ENCODE results near the gene XYLT2.

The XYLT2 gene

DNA sequence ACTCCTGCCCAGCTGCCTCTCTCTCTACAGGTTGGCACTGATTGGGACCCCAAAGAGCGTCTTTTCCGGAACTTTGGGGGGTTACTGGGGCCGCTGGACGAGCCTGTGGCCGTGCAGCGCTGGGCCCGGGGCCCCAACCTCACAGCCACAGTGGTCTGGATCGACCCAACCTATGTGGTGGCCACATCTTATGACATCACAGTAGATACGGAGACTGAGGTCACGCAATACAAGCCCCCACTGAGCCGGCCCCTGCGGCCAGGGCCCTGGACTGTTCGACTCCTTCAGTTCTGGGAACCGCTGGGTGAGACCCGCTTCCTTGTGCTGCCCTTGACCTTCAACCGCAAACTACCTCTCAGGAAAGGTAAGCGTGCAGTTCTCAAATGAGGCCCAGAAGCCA lies 12.3 kb downstream of the XYLT2 start:
- Histone ChIP-seq H3K36me3 (ENCODE audit: control insufficient read depth in 2 of 2, insufficient read depth in 2 of 2, low read length in 2 of 2) (peaks cover 26 to 41% of the 10 kb centered on the region in 2 donors), H3K27ac (ENCODE audit: low read length) (no peak overlapping the region)

DNA sequence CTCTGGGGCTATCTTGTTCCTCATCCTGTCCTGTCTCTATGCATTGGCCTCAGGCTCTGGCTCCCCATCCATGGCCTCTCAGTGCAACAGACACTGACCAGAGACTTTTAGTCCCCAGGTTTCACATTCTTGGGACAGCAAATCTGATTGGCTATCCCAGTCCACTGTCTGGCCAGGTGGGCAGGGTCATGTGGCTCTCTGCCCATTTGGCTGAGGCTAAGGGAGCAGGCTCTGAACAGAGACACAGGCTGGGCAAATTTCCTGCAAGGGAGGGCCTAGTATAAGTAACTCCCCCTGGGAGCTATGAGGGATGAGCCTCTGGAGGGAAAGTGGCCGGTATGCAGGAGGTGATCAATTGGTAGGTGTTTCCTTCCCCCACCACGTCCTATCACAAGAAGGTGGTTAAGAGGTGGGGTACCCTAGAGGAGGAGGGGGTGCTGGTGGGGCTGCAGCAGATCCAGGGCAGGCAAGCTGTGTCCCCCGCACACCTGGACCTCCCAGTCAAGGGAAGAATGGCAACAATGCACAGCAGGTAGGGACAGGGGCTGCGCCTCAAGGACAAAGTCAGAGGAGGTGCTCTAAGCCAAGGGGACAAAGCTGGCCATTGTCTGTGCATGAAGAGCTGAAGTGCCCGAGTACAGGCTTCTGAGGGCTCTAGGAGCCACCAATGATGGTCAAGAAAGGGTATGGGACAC lies 13.2 kb downstream of the XYLT2 start:
- H3K9me3 ChIP-seq (ENCODE audit: control insufficient read depth in 2 of 2, low read length in 2 of 2), result no peaks in the 10 kb centered on the region
- H3K4me1 ChIP-seq (ENCODE audit: control insufficient read depth, insufficient read depth, low read length), result peaks cover 11% of the 10 kb centered on the region
- H3K4me3 ChIP-seq (ENCODE audit: low read length in 2 of 2), result no peak overlapping the region
- H3K27ac ChIP-seq (ENCODE audit: low read length), result no peak overlapping the region
- H3K9ac ChIP-seq (ENCODE audit: low read length in 2 of 2), result no peak overlapping the region
- peaks cover 26 to 38% of the 10 kb centered on the region in 2 donors for H3K36me3 ChIP-seq (ENCODE audit: control insufficient read depth in 2 of 2, insufficient read depth in 2 of 2, low read length in 2 of 2)
- H3K27me3 ChIP-seq (ENCODE audit: control insufficient read depth in 1 of 2, insufficient read depth in 2 of 2, low read length in 2 of 2), result no peaks in the 10 kb centered on the region

More for the DNA sequence above, 12.3 kb downstream of the XYLT2 start:
- Histone ChIP-seq H3K9ac (ENCODE audit: low read length in 2 of 2) (no peak overlapping the region), H3K4me3 (ENCODE audit: low read length in 2 of 2) (no peak overlapping the region), H3K27me3 (ENCODE audit: control insufficient read depth in 1 of 2, insufficient read depth in 2 of 2, low read length in 2 of 2) (no peaks in the 10 kb centered on the region), H3K4me1 (ENCODE audit: control insufficient read depth, insufficient read depth, low read length) (peaks cover 6% of the 10 kb centered on the region), H3K9me3 (ENCODE audit: control insufficient read depth in 2 of 2, low read length in 2 of 2) (no peaks in the 10 kb centered on the region)

- Histone ChIP-seq H3K27ac (ENCODE audit: low read length) (no peak overlapping the region), H3K27me3 (ENCODE audit: control insufficient read depth in 1 of 2, insufficient read depth in 2 of 2, low read length in 2 of 2) (no peaks in the 10 kb centered on the region), H3K9ac (ENCODE audit: low read length in 2 of 2) (no peak overlapping the region), H3K4me3 (ENCODE audit: low read length in 2 of 2) (no peak overlapping the region), H3K9me3 (ENCODE audit: control insufficient read depth in 2 of 2, low read length in 2 of 2) (no peaks in the 10 kb centered on the region), H3K4me1 (ENCODE audit: control insufficient read depth, insufficient read depth, low read length) (peaks cover 13% of the 10 kb centered on the region), H3K36me3 (ENCODE audit: control insufficient read depth in 2 of 2, insufficient read depth in 2 of 2, low read length in 2 of 2) (peaks cover 20 to 34% of the 10 kb centered on the region in 2 donors)
These were observed 14.1 kb downstream of the XYLT2 start for GRCh38 chr17:50359998-50360461.

GRCh38 chr17:50360486-50361115 lies 14.7 kb downstream of the XYLT2 start:
- H3K27ac ChIP-seq (ENCODE audit: low read length), result no peak overlapping the region

DNA sequence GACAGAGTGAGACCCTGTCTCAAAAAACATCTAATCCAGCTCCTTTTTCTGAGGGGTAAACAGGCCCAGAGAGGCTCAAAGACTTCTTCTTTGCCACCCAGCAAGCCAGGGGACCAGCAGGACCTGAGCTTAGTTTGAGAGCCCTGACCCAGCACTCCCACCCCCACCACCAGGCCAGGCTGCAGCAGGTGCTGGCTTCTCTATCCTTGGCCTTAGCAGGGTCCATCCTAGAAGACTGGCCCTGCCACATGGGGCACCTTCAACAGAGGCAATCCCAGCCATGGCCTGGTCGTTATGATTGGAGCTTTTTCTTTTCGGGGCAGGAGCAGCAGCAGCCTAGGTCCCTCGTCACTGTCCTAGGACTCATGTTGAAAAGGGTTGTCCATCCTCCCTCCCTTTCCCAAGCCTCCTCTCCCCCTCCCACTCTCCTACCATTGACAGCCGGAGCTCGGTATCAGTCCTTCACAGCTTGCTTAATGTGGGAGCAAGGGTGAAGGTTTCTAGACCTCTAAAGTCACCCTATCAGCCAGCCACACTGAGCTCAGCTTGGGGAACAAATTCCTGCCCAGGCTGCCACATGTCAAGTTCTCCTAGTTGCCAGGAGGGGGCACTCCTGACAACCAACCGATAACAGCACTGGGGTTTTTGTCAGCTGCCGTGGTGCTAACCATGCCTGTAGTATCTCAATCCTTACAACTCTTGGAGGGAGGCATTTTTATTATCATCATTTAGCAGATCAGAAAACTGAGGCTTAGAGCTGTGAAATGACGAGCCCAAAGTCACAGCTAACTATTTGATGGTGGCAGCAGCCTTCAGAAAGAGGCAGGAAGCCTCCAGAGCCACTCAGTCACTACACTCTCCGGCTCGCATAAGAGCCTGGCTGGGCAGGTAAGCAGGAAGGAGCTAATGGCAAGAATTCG lies 15.9 kb downstream of the XYLT2 start:
- H3K9ac ChIP-seq (ENCODE audit: low read length in 2 of 2), result no peak overlapping the region
- no peak overlapping the region for H3K4me3 ChIP-seq (ENCODE audit: low read length in 2 of 2)
- H3K27me3 ChIP-seq (ENCODE audit: control insufficient read depth in 1 of 2, insufficient read depth in 2 of 2, low read length in 2 of 2), result no peaks in the 10 kb centered on the region
- H3K27ac ChIP-seq (ENCODE audit: low read length), result peak overlapping the region; percentile 41
- H3K4me1 ChIP-seq (ENCODE audit: control insufficient read depth, insufficient read depth, low read length), result peaks cover 13% of the 10 kb centered on the region
- peaks cover 15 to 31% of the 10 kb centered on the region in 2 donors for H3K36me3 ChIP-seq (ENCODE audit: control insufficient read depth in 2 of 2, insufficient read depth in 2 of 2, low read length in 2 of 2)
- H3K9me3 ChIP-seq (ENCODE audit: control insufficient read depth in 2 of 2, low read length in 2 of 2), result no peaks in the 10 kb centered on the region

More at GRCh38 chr17:50360486-50361115, 14.7 kb downstream of the XYLT2 start:
- Histone ChIP-seq H3K9me3 (ENCODE audit: control insufficient read depth in 2 of 2, low read length in 2 of 2) (no peaks in the 10 kb centered on the region), H3K9ac (ENCODE audit: low read length in 2 of 2) (no peak overlapping the region), H3K36me3 (ENCODE audit: control insufficient read depth in 2 of 2, insufficient read depth in 2 of 2, low read length in 2 of 2) (peaks cover 16 to 31% of the 10 kb centered on the region in 2 donors), H3K27me3 (ENCODE audit: control insufficient read depth in 1 of 2, insufficient read depth in 2 of 2, low read length in 2 of 2) (no peaks in the 10 kb centered on the region), H3K4me1 (ENCODE audit: control insufficient read depth, insufficient read depth, low read length) (peaks cover 13% of the 10 kb centered on the region), H3K4me3 (ENCODE audit: low read length in 2 of 2) (no peak overlapping the region)

DNA sequence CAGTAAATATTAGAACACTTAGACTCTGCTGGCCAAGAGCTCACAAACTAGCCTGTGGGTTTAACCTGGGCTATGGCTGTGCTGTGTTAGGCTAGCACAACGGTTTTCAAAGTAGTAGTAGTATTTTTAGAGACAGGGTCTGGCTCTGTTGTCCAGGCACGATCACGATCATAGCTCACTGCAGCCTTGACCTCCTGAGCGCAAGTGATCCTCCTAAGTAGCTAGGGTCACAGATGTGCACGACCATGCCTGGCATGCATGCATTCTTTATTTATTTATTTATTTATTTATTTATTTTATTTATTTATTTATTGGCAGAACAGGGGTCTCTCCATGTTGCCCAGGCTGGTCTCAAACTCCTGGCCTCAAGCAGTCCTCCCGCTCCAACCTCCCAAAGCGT lies 16.7 kb downstream of the XYLT2 start:
- no peaks in the 10 kb centered on the region for H3K9me3 ChIP-seq (ENCODE audit: control insufficient read depth in 2 of 2, low read length in 2 of 2)
- no peak overlapping the region for H3K4me3 ChIP-seq (ENCODE audit: low read length in 2 of 2)
- H3K4me1 ChIP-seq (ENCODE audit: control insufficient read depth, insufficient read depth, low read length), result peaks cover 13% of the 10 kb centered on the region
- H3K36me3 ChIP-seq (ENCODE audit: control insufficient read depth in 2 of 2, insufficient read depth in 2 of 2, low read length in 2 of 2), result peaks cover 23 to 36% of the 10 kb centered on the region in 2 donors
- no peak overlapping the region for H3K9ac ChIP-seq (ENCODE audit: low read length in 2 of 2)
- no peaks in the 10 kb centered on the region for H3K27me3 ChIP-seq (ENCODE audit: control insufficient read depth in 1 of 2, insufficient read depth in 2 of 2, low read length in 2 of 2)
- peak overlapping the region; percentile 41 for H3K27ac ChIP-seq (ENCODE audit: low read length)

DNA sequence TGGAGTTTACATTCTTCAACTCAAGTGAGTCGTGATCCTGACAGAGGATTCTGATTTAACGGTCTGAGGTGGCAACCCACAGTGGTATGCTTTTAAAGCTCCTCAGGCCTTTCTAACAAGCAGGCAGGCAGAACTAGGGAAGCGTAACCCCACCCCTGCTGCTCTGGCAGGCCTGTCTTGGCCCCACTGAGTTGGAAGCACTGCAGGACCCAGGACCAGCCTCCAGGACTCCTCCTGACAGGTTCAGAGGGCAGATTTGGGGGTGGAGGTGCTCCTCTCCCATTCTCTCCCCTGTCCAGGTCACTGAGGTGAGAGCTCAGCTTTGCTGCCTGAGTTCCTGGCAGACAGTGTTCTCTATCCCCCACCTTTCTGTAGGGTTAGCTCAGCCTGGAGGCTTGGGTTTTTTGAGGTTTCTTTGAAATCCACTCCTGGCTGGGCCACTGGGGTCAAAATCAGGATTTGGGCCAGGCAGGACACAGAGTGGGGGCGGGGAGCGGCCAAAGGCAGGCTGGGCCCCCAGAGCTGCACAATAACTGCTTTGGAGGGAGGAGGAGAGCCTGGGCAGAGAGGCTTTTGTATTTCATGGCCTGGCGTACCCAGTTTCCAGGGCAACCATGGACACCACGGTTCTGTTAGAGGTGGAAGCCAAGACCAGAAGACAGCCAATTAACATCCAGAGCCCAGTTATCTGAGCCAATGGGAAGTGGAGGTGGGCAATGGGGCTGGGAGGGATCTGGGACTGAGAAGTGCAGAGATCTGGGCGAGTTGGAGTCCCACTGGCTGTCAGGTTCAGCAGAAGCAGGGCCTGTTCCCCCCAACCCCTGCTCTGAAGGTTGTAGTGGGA lies 17.5 kb downstream of the XYLT2 start:
- Histone ChIP-seq H3K27ac (ENCODE audit: low read length) (no peak overlapping the region), H3K36me3 (ENCODE audit: control insufficient read depth in 2 of 2, insufficient read depth in 2 of 2, low read length in 2 of 2) (peaks cover 26 to 39% of the 10 kb centered on the region in 2 donors)

GRCh38 chr17:50364061-50364458 lies 18.1 kb downstream of the XYLT2 start:
- H3K36me3 ChIP-seq (ENCODE audit: control insufficient read depth in 2 of 2, insufficient read depth in 2 of 2, low read length in 2 of 2), result peaks cover 21 to 37% of the 10 kb centered on the region in 2 donors
- H3K4me1 ChIP-seq (ENCODE audit: control insufficient read depth, insufficient read depth, low read length), result peaks cover 10% of the 10 kb centered on the region
- no peak overlapping the region for H3K9ac ChIP-seq (ENCODE audit: low read length in 2 of 2)
- no peak overlapping the region for H3K27ac ChIP-seq (ENCODE audit: low read length)
- H3K9me3 ChIP-seq (ENCODE audit: control insufficient read depth in 2 of 2, low read length in 2 of 2), result no peaks in the 10 kb centered on the region
- H3K4me3 ChIP-seq (ENCODE audit: low read length in 2 of 2), result no peak overlapping the region
- no peaks in the 10 kb centered on the region for H3K27me3 ChIP-seq (ENCODE audit: control insufficient read depth in 1 of 2, insufficient read depth in 2 of 2, low read length in 2 of 2)

More for the DNA sequence above, 17.5 kb downstream of the XYLT2 start:
- no peak overlapping the region for H3K9ac ChIP-seq (ENCODE audit: low read length in 2 of 2)
- H3K9me3 ChIP-seq (ENCODE audit: control insufficient read depth in 2 of 2, low read length in 2 of 2), result no peaks in the 10 kb centered on the region
- H3K27me3 ChIP-seq (ENCODE audit: control insufficient read depth in 1 of 2, insufficient read depth in 2 of 2, low read length in 2 of 2), result no peaks in the 10 kb centered on the region
- peaks cover 13% of the 10 kb centered on the region for H3K4me1 ChIP-seq (ENCODE audit: control insufficient read depth, insufficient read depth, low read length)
- no peak overlapping the region for H3K4me3 ChIP-seq (ENCODE audit: low read length in 2 of 2)

- peaks cover 10% of the 10 kb centered on the region for H3K4me1 ChIP-seq (ENCODE audit: control insufficient read depth, insufficient read depth, low read length)
- no peaks in the 10 kb centered on the region for H3K27me3 ChIP-seq (ENCODE audit: control insufficient read depth in 1 of 2, insufficient read depth in 2 of 2, low read length in 2 of 2)
- H3K9me3 ChIP-seq (ENCODE audit: control insufficient read depth in 2 of 2, low read length in 2 of 2), result no peaks in the 10 kb centered on the region
- no peak overlapping the region for H3K27ac ChIP-seq (ENCODE audit: low read length)
- no peak overlapping the region for H3K9ac ChIP-seq (ENCODE audit: low read length in 2 of 2)
- H3K36me3 ChIP-seq (ENCODE audit: control insufficient read depth in 2 of 2, insufficient read depth in 2 of 2, low read length in 2 of 2), result peaks cover 24 to 35% of the 10 kb centered on the region in 2 donors
- no peak overlapping the region for H3K4me3 ChIP-seq (ENCODE audit: low read length in 2 of 2)
These were observed 18.8 kb downstream of the XYLT2 start for GRCh38 chr17:50364715-50365114.

DNA sequence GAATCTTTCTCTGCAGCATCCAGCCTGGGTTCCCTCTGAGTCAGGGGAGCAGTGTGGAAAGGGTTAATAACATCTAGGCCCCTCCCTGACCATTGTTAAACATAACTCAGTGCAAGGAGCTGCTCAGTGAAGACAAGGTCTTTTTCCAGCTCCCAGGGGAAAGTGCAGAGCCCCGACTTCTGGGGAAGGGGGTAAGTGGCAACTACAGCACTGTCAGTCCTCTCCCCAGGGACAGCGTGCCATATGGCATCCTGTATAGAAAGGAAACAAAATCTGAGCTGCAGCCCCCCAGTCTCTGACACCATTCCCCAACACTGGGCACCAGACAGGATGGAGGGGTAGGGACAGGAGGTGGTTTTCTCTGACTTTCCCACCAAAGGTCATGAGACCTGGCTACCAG lies 19.2 kb downstream of the XYLT2 start:
- Histone ChIP-seq H3K36me3 (ENCODE audit: control insufficient read depth in 2 of 2, insufficient read depth in 2 of 2, low read length in 2 of 2) (peaks cover 28 to 40% of the 10 kb centered on the region in 2 donors), H3K4me1 (ENCODE audit: control insufficient read depth, insufficient read depth, low read length) (peaks cover 10% of the 10 kb centered on the region), H3K4me3 (ENCODE audit: low read length in 2 of 2) (no peak overlapping the region), H3K9ac (ENCODE audit: low read length in 2 of 2) (no peak overlapping the region), H3K27ac (ENCODE audit: low read length) (no peak overlapping the region), H3K27me3 (ENCODE audit: control insufficient read depth in 1 of 2, insufficient read depth in 2 of 2, low read length in 2 of 2) (no peaks in the 10 kb centered on the region), H3K9me3 (ENCODE audit: control insufficient read depth in 2 of 2, low read length in 2 of 2) (no peaks in the 10 kb centered on the region)

Data from stomach smooth muscle (tissue), 2 donors.